Heart right ventricle (tissue), 16 donors: ENCODE results near the gene ORC1. TPM values are rescaled to one million over a fixed set of nuclear protein-coding genes. Genes with fewer than 3 reads are reported as not detected.

Experiments
- ATAC-seq, 8 donors: fragments of 200-7000 bp; cut with Tn5 transposase; one replicate each; pipeline ENCODE4 v1.9.1; 2020; ENCODE audit warnings: mild to moderate bottlenecking in 8 of 8, moderate library complexity in 8 of 8, moderate number of reproducible peaks in 1 of 8
- DNase-seq, 2 donors: peaks; one replicate each; pipeline ENCODE4 v3.0.0-alpha.2; 2020
- H3K27ac ChIP-seq, 10 donors: fragments of 200-600 bp; sonication (generic) in 2 of 10; one replicate each; pipeline versions ENCODE4 v1.5.0 to v1.8.0; 2020 to 2022; ENCODE audit warnings: mild to moderate bottlenecking in 3 of 10
- H3K27me3 ChIP-seq, 7 donors: fragments of 200-600 bp; one replicate each; pipeline ENCODE4 v1.8.0; 2021 to 2022; ENCODE audit warnings: mild to moderate bottlenecking in 2 of 7
- H3K36me3 ChIP-seq, 9 donors: fragments of 200-600 bp; sonication (generic) in 1 of 9; one replicate each; pipeline versions ENCODE4 v1.5.0 to v1.8.0; 2020 to 2022; ENCODE audit warnings: mild to moderate bottlenecking in 2 of 9
- H3K4me1 ChIP-seq, 9 donors: fragments of 200-600 bp; sonication (generic) in 1 of 9; one replicate each; pipeline versions ENCODE4 v1.5.0 to v1.8.0; 2020 to 2022; ENCODE audit warnings: mild to moderate bottlenecking in 4 of 9
- H3K4me3 ChIP-seq, 10 donors: fragments of 200-600 bp; sonication (generic) in 2 of 10; one replicate each; pipeline versions ENCODE4 v1.5.0 to v1.8.0; 2020 to 2022; ENCODE audit warnings: mild to moderate bottlenecking in 7 of 10, moderate library complexity in 2 of 10
- H3K9me3 ChIP-seq, 11 donors: fragments of 200-600 bp in 10 of 11; sonication (generic) in 2 of 11; one replicate each; pipeline versions ENCODE4 v1.5.0 to v1.8.0; 2013 to 2022; ENCODE audit warnings: mild to moderate bottlenecking in 2 of 11, control low read depth in 1 of 11, moderate library complexity in 1 of 11
- CTCF ChIP-seq, 9 donors: fragments of 200-600 bp; sonication (generic) in 2 of 9; IDR thresholded peaks; one replicate each; pipeline versions ENCODE4 v1.5.0 to v1.8.0; 2021 to 2022; ENCODE audit warnings: antibody characterized with exemption in 9 of 9, mild to moderate bottlenecking in 5 of 9, moderate library complexity in 1 of 9
- WGBS, 2 donors: extraction: QIAGEN DNeasy Blood & Tissue Kit; methylation state at CpG; one replicate each; pipeline ENCODE4 v1.1.7; 2013; ENCODE audit warnings: inconsistent platforms in 1 of 2; 5-methylcytosine and 5-hydroxymethylcytosine counted together
- intact Hi-C, 10 donors: fragments of 100-400 bp; cut with DNase I; formaldehyde crosslinking; loops; one replicate each; pipeline versions ENCODE4 v1.11.1 to v1.14.2; 2022
- polyA plus RNA-seq, 2 donors: library from polyadenylated mRNA; stranded (reverse); fragments of 200-250 nt; gene quantifications; one replicate each; pipeline ENCODE4 v1.2.3, GENCODE V29; 2013
- total RNA-seq, 10 donors: library from RNA; stranded (reverse); fragmentation: NEBNext Ultra II Directional in 3 of 10; extraction: Animal tissue kit (Norgen Biotek cat#: 25700) in 3 of 10; gene quantifications; one replicate each; pipeline versions ENCODE4 v1.2.1 to v1.2.4, GENCODE V29; 2021 to 2023
- donor health status: Arrhythmogenic right ventricular cardiomyopathy.
- donor health status: ischemic (EF 13 %, LVEDD 7.1; RV severe dilation, severe dysfunction).
- donor health status: healthy with polysubstance abuse.
- donor health status: DM: no; HTN: yes; CAD: no.
- donor health status: DM: no; HTN: no; CAD: no.
- donor health status: ischemic (EF 25% LVEDD 6.9; RV normal size, moderate dysfunction).
- donor health status: ischemic (EF 25% LVEDD 5.7; RV mildly dilated, moderate dysfunction).
- donor health status: healthy.
- donor health status: DM: yes; HTN: yes; CAD: no.
- donor health status: Ischemic cardiomyopathy.
- donor health status: ischemic (EF 35%, LVEDD 5.7; RV mildly dilated, moderate dysfunction).
- donor health status: nonischemic (EF 11% LVEDD 7.7; RV severe dilation, severe dysfunction).
- donor health status: DM: yes; HTN: yes; CAD: no.
- donor health status: PGD.
- donor health status: ischemic (EF 29% LVEDD 5.4; RV normal size, mild dysfunction).
- donor health status: nonischemic (EF 23%, LVEDD 6.1; RV moderate dilation, normal function).

Gene ORC1
- total and polyA plus RNA-seq, 12 donors, result 0.08 to 0.90 (median 0.22) TPM; not detected in 3

DNA sequence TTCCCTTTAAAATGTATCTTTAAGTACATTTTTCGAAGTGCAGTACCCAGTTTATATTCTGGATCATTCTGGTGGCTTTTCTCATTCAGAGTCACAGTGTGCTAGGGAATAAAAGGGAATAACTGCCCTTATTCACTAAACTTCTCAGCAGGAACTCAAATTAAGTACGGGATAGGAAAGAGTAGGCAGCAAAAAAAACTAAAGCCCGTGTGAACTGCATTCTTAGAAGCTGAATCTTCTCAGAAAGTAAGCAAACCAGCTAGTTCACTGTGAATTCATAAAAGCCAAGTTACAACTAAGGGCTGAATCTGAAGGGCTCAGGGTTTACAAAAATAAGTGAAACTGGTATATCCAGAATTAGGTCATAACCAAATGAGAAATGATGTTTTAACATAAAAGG lies 22.1 kb upstream of the ORC1 start:
- Histone ChIP-seq H3K27me3 (no peaks in the 10 kb centered on the region), H3K36me3 (peaks cover 0 to 95% (median 8%) of the 10 kb centered on the region in 9 donors), H3K4me1 (peaks cover 0 to 24% (median 10%) of the 10 kb centered on the region in 9 donors), H3K9me3 (no peaks in the 10 kb centered on the region), H3K27ac (no peak overlapping the region), H3K4me3 (no peak overlapping the region)
- DNase-seq (no peak), ATAC-seq (no peak)
- WGBS, 2 donors, result 87 to 93% methylated on average over 3 of the region's 3 CpGs
- intact Hi-C loops, result no loop called here
- TF ChIP-seq CTCF (IDR thresholded peaks at IDR 0.05), result no peak

DNA sequence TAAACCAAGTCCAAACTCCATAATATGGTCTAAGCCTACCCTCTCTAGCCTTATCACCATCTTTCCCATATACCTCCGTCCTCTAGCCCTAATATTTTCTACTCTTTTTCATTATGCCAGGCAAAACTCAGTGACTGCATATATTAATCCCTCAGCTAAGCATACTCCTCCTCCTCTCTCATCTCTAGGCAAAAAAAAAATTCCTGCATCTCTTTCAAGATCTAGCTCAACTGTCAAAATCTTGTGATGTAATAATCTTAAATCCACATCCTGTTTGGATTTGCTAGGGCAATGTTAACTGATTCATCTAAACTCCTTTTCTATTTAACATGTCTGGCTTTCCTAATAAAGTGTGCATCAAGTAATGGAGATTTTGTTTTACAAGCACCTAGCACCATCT lies 20.6 kb upstream of the ORC1 start:
- 94 to 98% methylated on average over 1 of the region's 1 CpG for WGBS, 2 donors
- Histone ChIP-seq H3K36me3 (peaks cover 0 to 95% (median 8%) of the 10 kb centered on the region in 9 donors), H3K27ac (peak overlapping the region in 3 of 10 donors; percentile 29 to 63 (median 55)), H3K27me3 (no peaks in the 10 kb centered on the region), H3K4me3 (no peak overlapping the region), H3K4me1 (peaks cover 0 to 24% (median 10%) of the 10 kb centered on the region in 9 donors), H3K9me3 (no peaks in the 10 kb centered on the region)
- intact Hi-C loops, result no loop called here
- DNase-seq (no peak), ATAC-seq (no peak)
- no peak for TF ChIP-seq CTCF (IDR thresholded peaks at IDR 0.05)

- no peaks in the 10 kb centered on the region for H3K9me3 ChIP-seq
- peak overlapping the region in 4 of 10 donors; percentile 21 to 63 (median 42) for H3K27ac ChIP-seq
- DNase-seq, result no peak
- peaks cover 0 to 24% (median 10%) of the 10 kb centered on the region in 9 donors for H3K4me1 ChIP-seq
- H3K36me3 ChIP-seq, result peaks cover 0 to 95% (median 8%) of the 10 kb centered on the region in 9 donors
- intact Hi-C loops, result no loop called here
- ATAC-seq, result peak in 6 of 8 donors; percentile 24 to 44 (median 34)
- H3K27me3 ChIP-seq, result no peaks in the 10 kb centered on the region
- no peak for TF ChIP-seq CTCF (IDR thresholded peaks at IDR 0.05)
- no peak overlapping the region for H3K4me3 ChIP-seq
Measured at GRCh38 chr1:52424231-52424636, 20.0 kb upstream of the ORC1 start.

GRCh38 chr1:52423771-52424170 lies 19.5 kb upstream of the ORC1 start:
- intact Hi-C loops, result no loop called here
- Histone ChIP-seq H3K4me1 (peaks cover 0 to 24% (median 10%) of the 10 kb centered on the region in 9 donors), H3K36me3 (peaks cover 0 to 95% (median 8%) of the 10 kb centered on the region in 9 donors), H3K4me3 (no peak overlapping the region), H3K9me3 (no peaks in the 10 kb centered on the region), H3K27ac (peak overlapping the region in 6 of 10 donors; percentile 2 to 63 (median 28)), H3K27me3 (no peaks in the 10 kb centered on the region)
- peak in 1 of 2 donors; percentile 9 for DNase-seq
- peak in 6 of 8 donors; percentile 25 to 73 (median 66) for ATAC-seq
- no peak for TF ChIP-seq CTCF (IDR thresholded peaks at IDR 0.05)
- WGBS, 2 donors, result 23 to 33% methylated on average over 9 of the region's 9 CpGs
